ENCODE measurements around the gene MAPK8. TPM values are rescaled to one million over a fixed set of nuclear protein-coding genes. Genes with fewer than 3 reads are reported as not detected.

Gene MAPK8
- total RNA-seq, 1 donor from 2014 or later = 57.1 TPM

- DNase-seq (ENCODE audit: extremely low spot score, unreplicated experiment) = no peak
- TF ChIP-seq CTCF (IDR thresholded peaks at IDR 0.05) = no peak
- peaks cover 20% of the 10 kb centered on the region for H3K4me1 Mint-ChIP-seq (ENCODE audit: unreplicated experiment)
- H3K4me3 Mint-ChIP-seq (ENCODE audit: unreplicated experiment) = no peak overlapping the region
- peaks cover 12% of the 10 kb centered on the region for H3K36me3 Mint-ChIP-seq (ENCODE audit: unreplicated experiment)
- no peak overlapping the region for H3K27ac Mint-ChIP-seq (ENCODE audit: unreplicated experiment)
- H3K27me3 Mint-ChIP-seq (ENCODE audit: unreplicated experiment) = no peaks in the 10 kb centered on the region
- no peaks in the 10 kb centered on the region for H3K9me3 Mint-ChIP-seq (ENCODE audit: unreplicated experiment)
Measured at GRCh38 chr10:48440771-48441170, 134.3 kb downstream of the MAPK8 start.

GRCh38 chr10:48442090-48442808 is 135.8 kb downstream of the MAPK8 start:
- H3K4me1 Mint-ChIP-seq (ENCODE audit: unreplicated experiment) = peaks cover 20% of the 10 kb centered on the region
- no peak overlapping the region for H3K27ac Mint-ChIP-seq (ENCODE audit: unreplicated experiment)
- TF ChIP-seq CTCF (IDR thresholded peaks at IDR 0.05) = no peak
- no peaks in the 10 kb centered on the region for H3K27me3 Mint-ChIP-seq (ENCODE audit: unreplicated experiment)
- DNase-seq (ENCODE audit: extremely low spot score, unreplicated experiment) = no peak
- H3K36me3 Mint-ChIP-seq (ENCODE audit: unreplicated experiment) = peaks cover 10% of the 10 kb centered on the region
- H3K4me3 Mint-ChIP-seq (ENCODE audit: unreplicated experiment) = no peak overlapping the region
- H3K9me3 Mint-ChIP-seq (ENCODE audit: unreplicated experiment) = no peaks in the 10 kb centered on the region

- Mint-ChIP-seq H3K4me3 (ENCODE audit: unreplicated experiment) (no peak overlapping the region), H3K9me3 (ENCODE audit: unreplicated experiment) (no peaks in the 10 kb centered on the region), H3K27me3 (ENCODE audit: unreplicated experiment) (no peaks in the 10 kb centered on the region), H3K27ac (ENCODE audit: unreplicated experiment) (no peak overlapping the region), H3K36me3 (ENCODE audit: unreplicated experiment) (peaks cover 7% of the 10 kb centered on the region), H3K4me1 (ENCODE audit: unreplicated experiment) (peaks cover 20% of the 10 kb centered on the region)
- DNase-seq (ENCODE audit: extremely low spot score, unreplicated experiment) = no peak
- no peak for TF ChIP-seq CTCF (IDR thresholded peaks at IDR 0.05)
Measured at GRCh38 chr10:48442809-48443177, 136.3 kb downstream of the MAPK8 start.

- Mint-ChIP-seq H3K36me3 (ENCODE audit: unreplicated experiment) (no peaks in the 10 kb centered on the region), H3K27me3 (ENCODE audit: unreplicated experiment) (no peaks in the 10 kb centered on the region), H3K9me3 (ENCODE audit: unreplicated experiment) (no peaks in the 10 kb centered on the region), H3K4me1 (ENCODE audit: unreplicated experiment) (peaks cover 17% of the 10 kb centered on the region), H3K4me3 (ENCODE audit: unreplicated experiment) (no peak overlapping the region), H3K27ac (ENCODE audit: unreplicated experiment) (no peak overlapping the region)
- TF ChIP-seq CTCF (IDR thresholded peaks at IDR 0.05) = peak; percentile 53
- DNase-seq (ENCODE audit: extremely low spot score, unreplicated experiment) = no peak
Measured at GRCh38 chr10:48444266-48444665, 137.8 kb downstream of the MAPK8 start.

- H3K27me3 Mint-ChIP-seq (ENCODE audit: unreplicated experiment) = no peaks in the 10 kb centered on the region
Measured at GRCh38 chr10:48444861-48445841, 138.7 kb downstream of the MAPK8 start.

More at GRCh38 chr10:48444861-48445841, 138.7 kb downstream of the MAPK8 start:
- Mint-ChIP-seq H3K27ac (ENCODE audit: unreplicated experiment) (no peak overlapping the region), H3K4me3 (ENCODE audit: unreplicated experiment) (no peak overlapping the region), H3K36me3 (ENCODE audit: unreplicated experiment) (no peaks in the 10 kb centered on the region), H3K4me1 (ENCODE audit: unreplicated experiment) (peaks cover 17% of the 10 kb centered on the region), H3K9me3 (ENCODE audit: unreplicated experiment) (no peaks in the 10 kb centered on the region)
- DNase-seq (ENCODE audit: extremely low spot score, unreplicated experiment) = no peak
- TF ChIP-seq CTCF (IDR thresholded peaks at IDR 0.05) = no peak
